RPMI7951 (cell line): ENCODE measurements around the gene A3GALT2. TPM values are rescaled to one million over a fixed set of nuclear protein-coding genes. Genes with fewer than 3 reads are reported as not detected.

ENCODE experiments used
- DNase-seq: peaks from one replicate; pipeline ENCODE4 v3.0.0-alpha.2; 2012; ENCODE audit warnings: low read depth
- total RNA-seq: library from RNA; depleted of rRNA; stranded (reverse); fragments of >200 nt; shearing (Covaris generic); gene quantifications from 2 replicates; pipeline ENCODE4 v1.2.3, GENCODE V29; 2014

Gene A3GALT2
- total RNA-seq, 1 experiment from 2014 or later: not detected

GRCh38 chr1:33350611-33351280 lies 29.8 kb upstream of the A3GALT2 start:
- DNase-seq: no peak

- DNase-seq: peak; percentile 89
Observed at GRCh38 chr1:33349778-33350610, 29.1 kb upstream of the A3GALT2 start.

- peak; percentile 56 for DNase-seq
Observed at GRCh38 chr1:33349081-33349759, 28.3 kb upstream of the A3GALT2 start.

GRCh38 chr1:33348676-33349080 lies 27.8 kb upstream of the A3GALT2 start:
- DNase-seq: no peak

- no peak for DNase-seq
Observed at GRCh38 chr1:33348194-33348593, 27.3 kb upstream of the A3GALT2 start.

GRCh38 chr1:33347650-33347992 lies 26.7 kb upstream of the A3GALT2 start:
- DNase-seq: peak; percentile 73

- peak; percentile 98 for DNase-seq
Observed at GRCh38 chr1:33346927-33347649, 26.2 kb upstream of the A3GALT2 start.

- no peak for DNase-seq
Observed at GRCh38 chr1:33346533-33346926, 25.6 kb upstream of the A3GALT2 start.

GRCh38 chr1:33344896-33345560 lies 24.1 kb upstream of the A3GALT2 start:
- no peak for DNase-seq

GRCh38 chr1:33343539-33343938 lies 22.6 kb upstream of the A3GALT2 start:
- DNase-seq: no peak

GRCh38 chr1:33342041-33342723 lies 21.3 kb upstream of the A3GALT2 start:
- peak; percentile 99 for DNase-seq

- peak; percentile 55 for DNase-seq
Observed at GRCh38 chr1:33341190-33341589, 20.3 kb upstream of the A3GALT2 start.

- DNase-seq: no peak
Observed at GRCh38 chr1:33339413-33339812, 18.5 kb upstream of the A3GALT2 start.

- DNase-seq: peak; percentile 75
Observed at GRCh38 chr1:33338440-33339211, 17.7 kb upstream of the A3GALT2 start.

GRCh38 chr1:33338048-33338439 lies 17.1 kb upstream of the A3GALT2 start:
- peak; percentile 52 for DNase-seq

GRCh38 chr1:33337441-33337840 lies 16.5 kb upstream of the A3GALT2 start:
- DNase-seq: no peak

GRCh38 chr1:33336580-33336979 lies 15.7 kb upstream of the A3GALT2 start:
- DNase-seq: no peak

- no peak for DNase-seq
Observed at GRCh38 chr1:33335020-33335419, 14.1 kb upstream of the A3GALT2 start.

- DNase-seq: peak; percentile 80
Observed at GRCh38 chr1:33334081-33334552, 13.2 kb upstream of the A3GALT2 start.

- no peak for DNase-seq
Observed at GRCh38 chr1:33332881-33333280, 12.0 kb upstream of the A3GALT2 start.
